ENCODE measurements around the gene MOAP1. TPM values are rescaled to one million over a fixed set of nuclear protein-coding genes. Genes with fewer than 3 reads are reported as not detected.

The MOAP1 gene
- total RNA-seq, 2 donors from 2014 or later = 15.8 to 23.6 TPM

GRCh38 chr14:93132472-93133065 lies 52.1 kb downstream of the MOAP1 start:
- Histone ChIP-seq H3K27me3 (ENCODE audit: control insufficient read depth, insufficient read depth, low read length, poor library complexity, severe bottlenecking) (no peaks in the 10 kb centered on the region), H3K36me3 (ENCODE audit: control insufficient read depth, insufficient read depth, low read length) (no peaks in the 10 kb centered on the region), H3K4me3 (ENCODE audit: low read length) (no peak overlapping the region), H3K9me3 (ENCODE audit: control insufficient read depth, low read length) (no peaks in the 10 kb centered on the region), H3K4me1 (ENCODE audit: control insufficient read depth, insufficient read depth, low read length) (no peaks in the 10 kb centered on the region), H3K27ac (ENCODE audit: low read depth, low read length) (no peak overlapping the region), H3K9ac (ENCODE audit: extremely low read depth, low read length, poor library complexity, severe bottlenecking) (no peak overlapping the region)
- peak overlapping the region; percentile 76 for H3K27ac Mint-ChIP-seq
- peak; percentile 70 for DNase-seq
- peaks cover 3% of the 10 kb centered on the region for H3K4me1 Mint-ChIP-seq
- no peaks in the 10 kb centered on the region for H3K36me3 Mint-ChIP-seq (ENCODE audit: low read depth)
- TF ChIP-seq, protein P1, sequence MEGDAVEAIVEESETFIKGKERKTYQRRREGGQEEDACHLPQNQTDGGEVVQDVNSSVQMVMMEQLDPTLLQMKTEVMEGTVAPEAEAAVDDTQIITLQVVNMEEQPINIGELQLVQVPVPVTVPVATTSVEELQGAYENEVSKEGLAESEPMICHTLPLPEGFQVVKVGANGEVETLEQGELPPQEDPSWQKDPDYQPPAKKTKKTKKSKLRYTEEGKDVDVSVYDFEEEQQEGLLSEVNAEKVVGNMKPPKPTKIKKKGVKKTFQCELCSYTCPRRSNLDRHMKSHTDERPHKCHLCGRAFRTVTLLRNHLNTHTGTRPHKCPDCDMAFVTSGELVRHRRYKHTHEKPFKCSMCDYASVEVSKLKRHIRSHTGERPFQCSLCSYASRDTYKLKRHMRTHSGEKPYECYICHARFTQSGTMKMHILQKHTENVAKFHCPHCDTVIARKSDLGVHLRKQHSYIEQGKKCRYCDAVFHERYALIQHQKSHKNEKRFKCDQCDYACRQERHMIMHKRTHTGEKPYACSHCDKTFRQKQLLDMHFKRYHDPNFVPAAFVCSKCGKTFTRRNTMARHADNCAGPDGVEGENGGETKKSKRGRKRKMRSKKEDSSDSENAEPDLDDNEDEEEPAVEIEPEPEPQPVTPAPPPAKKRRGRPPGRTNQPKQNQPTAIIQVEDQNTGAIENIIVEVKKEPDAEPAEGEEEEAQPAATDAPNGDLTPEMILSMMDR (conservative IDR thresholded peaks at IDR 0.05) = peak; percentile 66
- peaks cover 1% of the 10 kb centered on the region for H3K27me3 Mint-ChIP-seq (ENCODE audit: insufficient read depth)
- no peaks in the 10 kb centered on the region for H3K9me3 Mint-ChIP-seq
- WGBS, 2 experiments (ENCODE audit: insufficient coverage in 1 of 2, insufficient read length in 1 of 2) = 80 to 87% methylated on average over 6 to 8 of the region's 8 CpGs
- H3K4me3 Mint-ChIP-seq = no peak overlapping the region

Other genes with a start within 250 kb of the MOAP1 start
- gene ITPK1, start 69.0 kb downstream of the MOAP1 start, total RNA-seq = 10 to 100 TPM; 59.9 to 66.9 TPM
- 10 to 100 TPM; 25.0 to 27.9 TPM for gene LYSET, start 420 bp upstream of the MOAP1 start, total RNA-seq
- 1 to 10 TPM; 6.5 to 7.2 TPM for gene GON7, start 22.2 kb upstream of the MOAP1 start, total RNA-seq
- 10 to 100 TPM; 25.0 to 25.6 TPM for gene UBR7, start 22.4 kb upstream of the MOAP1 start, total RNA-seq
- 10 to 100 TPM; 42.8 to 48.6 TPM for gene BTBD7, start 148.1 kb upstream of the MOAP1 start, total RNA-seq
- not detected for gene COX8C, start 162.3 kb upstream of the MOAP1 start, total RNA-seq
- gene UNC79, start 246.0 kb upstream of the MOAP1 start, total RNA-seq = 10 to 100 TPM in 1 of 2 donors, 1 to 10 TPM in 1; 6.0 to 14.4 TPM

Measured in endodermal cell (in vitro differentiated cells).